ENCODE results near the gene RPL10A.

GRCh38 chr6:35483490-35483889, 15.3 kb downstream of the RPL10A start:
- no peak for TF ChIP-seq EP300 (IDR thresholded peaks at IDR 0.05; ENCODE audit: low read depth)
- no peak for TF ChIP-seq POLR2AphosphoS5 (IDR thresholded peaks at IDR 0.05)

Measured in transverse colon (tissue), 3 donors.